GM21786 (cell line): Measurements from ENCODE around the gene ELP6.
"Not testable (repeated sequence)": the region's sequence is repeated elsewhere in the genome, so short reads cannot be mapped to it uniquely, and the experiment has no call there.

Experiments used
- ATAC-seq: cut with Tn5 transposase; IDR thresholded peaks from one replicate; pipeline ENCODE4 v1.9.1; 2021; ENCODE audit not compliant: unreplicated experiment

ELP6 gene

GRCh38 chr3:47468315-47468714 lies 45.2 kb downstream of the ELP6 start:
- not testable (repeated sequence) for ATAC-seq

- ATAC-seq: no peak
Observed at GRCh38 chr3:47464588-47464987, 48.9 kb downstream of the ELP6 start.

GRCh38 chr3:47459534-47460085 lies 53.9 kb downstream of the ELP6 start:
- not testable (repeated sequence) for ATAC-seq

GRCh38 chr3:47456984-47457383 lies 56.5 kb downstream of the ELP6 start:
- ATAC-seq: no peak

GRCh38 chr3:47455806-47456452 lies 57.6 kb downstream of the ELP6 start:
- ATAC-seq: no peak

- ATAC-seq: no peak
Observed at GRCh38 chr3:47452453-47453215, 60.9 kb downstream of the ELP6 start.
